Hepatocyte (in vitro differentiated cells): ENCODE data around the gene OR10AD1. TPM values are rescaled to one million over a fixed set of nuclear protein-coding genes. Genes with fewer than 3 reads are reported as not detected.
A peak's percentile ranks its signal among the peaks of the same experiment; 100 is the strongest.

Experiments used
- DNase-seq: peaks from one replicate; pipeline ENCODE4 v3.0.0-alpha.2; 2016; ENCODE audit warnings: low spot score
- H2AFZ ChIP-seq: fragments of 200-600 bp; sonication (generic); 2 replicates; pipeline ENCODE4 v1.6.0; 2016; ENCODE audit warnings: antibody characterized with exemption, mild to moderate bottlenecking
- H3K27ac ChIP-seq: fragments of 200-600 bp; sonication (generic); 2 replicates; pipeline ENCODE4 v1.5.1; 2016; ENCODE audit warnings: mild to moderate bottlenecking
- H3K27me3 ChIP-seq: fragments of 200-600 bp; sonication (generic); 2 replicates; pipeline ENCODE4 v1.6.1; 2016
- H3K36me3 ChIP-seq: fragments of 200-600 bp; sonication (generic); replicated peaks from 2 replicates; pipeline ENCODE4 v1.5.1; 2016; ENCODE audit warnings: low read depth; ENCODE audit not compliant: insufficient read depth
- H3K4me1 ChIP-seq: fragments of 200-600 bp; sonication (generic); 2 replicates; pipeline ENCODE4 v1.5.1; 2016; ENCODE audit warnings: mild to moderate bottlenecking, moderate library complexity; ENCODE audit not compliant: insufficient read depth
- H3K4me2 ChIP-seq: fragments of 200-600 bp; sonication (generic); 2 replicates; pipeline ENCODE4 v1.6.0; 2016
- H3K4me3 ChIP-seq: fragments of 200-600 bp; sonication (generic); 2 replicates; pipeline ENCODE4 v1.5.1; 2016; ENCODE audit warnings: mild to moderate bottlenecking
- H3K79me2 ChIP-seq: fragments of 200-600 bp; sonication (generic); 2 replicates; pipeline ENCODE4 v1.6.0; 2017; ENCODE audit warnings: mild to moderate bottlenecking
- H3K9me2 ChIP-seq: fragments of 200-600 bp; sonication (generic); replicated peaks from 2 replicates; pipeline ENCODE4 v1.6.0; 2017; ENCODE audit warnings: mild to moderate bottlenecking; ENCODE audit not compliant: insufficient read depth
- H3K9me3 ChIP-seq: fragments of 200-600 bp; sonication (generic); 2 replicates; pipeline ENCODE4 v1.5.1; 2016; ENCODE audit warnings: low read depth, mild to moderate bottlenecking
- H4K20me1 ChIP-seq: fragments of 200-600 bp; sonication (generic); 2 replicates; pipeline ENCODE4 v1.6.0; 2016; ENCODE audit warnings: mild to moderate bottlenecking; ENCODE audit not compliant: insufficient read depth, poor library complexity, severe bottlenecking
- EZH2 ChIP-seq: fragments of 200-600 bp; sonication (generic); IDR thresholded peaks from 2 replicates; pipeline ENCODE4 v1.6.1; 2016; ENCODE audit warnings: antibody characterized with exemption, mild to moderate bottlenecking, borderline replicate concordance
- EZH2phosphoT487 ChIP-seq: fragments of 200-600 bp; sonication (generic); IDR thresholded peaks from one replicate; pipeline ENCODE4 v1.6.1; 2018; ENCODE audit warnings: antibody characterized with exemption, mild to moderate bottlenecking, low read depth, moderate library complexity; ENCODE audit not compliant: unreplicated experiment, severe bottlenecking
- WGBS: methylation state at CpG from one replicate; pipeline ENCODE4 v1.1.6; 2016; ENCODE audit warnings: low lambda C conversion rate; ENCODE audit errors: missing lambda C conversion rate; 5-methylcytosine and 5-hydroxymethylcytosine counted together
- polyA plus RNA-seq: library from polyadenylated mRNA; unstranded; fragments of >200 nt; fragmentation: Nextera tagmentation; extraction: Ambion mirVana; gene quantifications from 2 replicates; pipeline ENCODE4 v1.2.1, GENCODE V29; 2016
- total RNA-seq: library from RNA; depleted of rRNA; stranded (reverse); fragments of >200 nt; gene quantifications from 2 replicates; pipeline ENCODE4 v1.2.3, GENCODE V29; 2014
- TF ChIP-seq, protein P1 (sequence below): fragments of 200-600 bp; sonication (generic); IDR thresholded peaks from 2 replicates; pipeline ENCODE4 v1.5.1; 2016; ENCODE audit warnings: antibody characterized with exemption, mild to moderate bottlenecking; ENCODE audit not compliant: poor library complexity

The OR10AD1 gene, protein sequence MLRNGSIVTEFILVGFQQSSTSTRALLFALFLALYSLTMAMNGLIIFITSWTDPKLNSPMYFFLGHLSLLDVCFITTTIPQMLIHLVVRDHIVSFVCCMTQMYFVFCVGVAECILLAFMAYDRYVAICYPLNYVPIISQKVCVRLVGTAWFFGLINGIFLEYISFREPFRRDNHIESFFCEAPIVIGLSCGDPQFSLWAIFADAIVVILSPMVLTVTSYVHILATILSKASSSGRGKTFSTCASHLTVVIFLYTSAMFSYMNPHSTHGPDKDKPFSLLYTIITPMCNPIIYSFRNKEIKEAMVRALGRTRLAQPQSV
- total RNA-seq = not detected in 2 replicates
- polyA plus RNA-seq = 0.29 TPM in 1 of 2 replicates, not detected in the other

DNA sequence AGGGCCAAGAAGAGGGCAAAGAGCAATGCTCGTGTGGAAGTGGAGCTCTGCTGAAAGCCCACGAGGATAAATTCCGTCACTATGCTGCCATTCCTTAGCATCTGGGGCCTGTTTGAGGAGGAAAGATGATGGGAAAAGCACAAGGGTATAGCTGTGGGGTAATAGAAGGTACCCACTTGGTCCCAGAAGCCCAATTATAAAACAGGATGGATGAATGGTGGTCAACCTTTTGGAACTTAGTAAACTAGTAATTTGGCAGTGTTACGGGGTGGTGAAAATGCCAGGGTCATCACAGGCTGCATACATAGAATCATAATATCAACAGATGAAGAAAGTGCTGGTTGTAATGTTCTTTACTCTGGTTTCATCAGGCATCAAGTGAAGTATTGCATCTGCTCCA is at the start of gene OR10AD1:
Gene OR10AD1, minus strand, starts transcription at position 101 of the 400 bp plus-strand sequence. Its CDS starts 0 bp downstream, at position 101.
- 91% methylated on average over 4 of the region's 4 CpGs for WGBS

DNA sequence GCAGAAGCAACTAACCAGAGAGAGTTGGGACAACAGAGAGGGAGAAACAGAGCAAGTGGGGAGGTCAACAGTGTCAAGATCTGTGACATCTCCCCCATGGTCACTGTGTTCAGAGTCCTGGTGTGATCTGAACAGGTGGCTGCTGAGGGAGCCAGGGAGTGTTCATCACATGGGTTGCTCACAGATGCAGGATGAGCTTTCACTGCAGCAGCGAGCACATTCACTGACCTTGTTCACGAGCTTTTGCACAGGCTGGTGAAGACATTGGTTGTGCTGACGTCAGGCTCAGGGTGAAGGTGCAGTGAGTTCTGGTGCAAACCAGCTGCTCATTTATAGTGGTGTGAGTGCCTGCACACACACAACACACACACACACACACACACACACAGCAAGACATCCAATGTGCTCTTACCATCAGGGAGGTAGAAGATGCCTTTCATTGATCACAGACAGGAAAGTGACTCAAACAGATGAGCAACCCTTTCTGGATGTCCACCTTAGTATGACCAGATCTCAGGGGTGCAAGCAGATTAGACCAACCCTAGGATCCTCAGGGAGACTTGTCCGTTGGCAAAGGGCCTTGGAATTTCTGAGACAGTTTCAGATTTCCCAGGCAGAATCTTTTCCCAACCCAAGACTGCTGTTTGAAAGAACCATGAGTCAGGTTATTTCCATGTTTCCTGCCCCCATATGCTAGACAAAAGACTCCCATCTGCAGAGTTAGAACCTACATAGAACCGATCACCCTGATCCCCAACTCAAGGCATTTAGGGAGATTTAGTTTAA is 44.3 kb upstream of the OR10AD1 start:
- Histone ChIP-seq H3K79me2 (no peaks in the 10 kb centered on the region), H2AFZ (no peak overlapping the region), H4K20me1 (no peaks in the 10 kb centered on the region), H3K9me3 (no peaks in the 10 kb centered on the region), H3K4me3 (no peak overlapping the region), H3K27me3 (no peaks in the 10 kb centered on the region), H3K4me1 (no peaks in the 10 kb centered on the region), H3K27ac (no peak overlapping the region), H3K4me2 (no peak overlapping the region), H3K36me3 (no peaks in the 10 kb centered on the region), H3K9me2 (no peaks in the 10 kb centered on the region)
- TF ChIP-seq EZH2phosphoT487 = no peak
- TF ChIP-seq, protein P1, sequence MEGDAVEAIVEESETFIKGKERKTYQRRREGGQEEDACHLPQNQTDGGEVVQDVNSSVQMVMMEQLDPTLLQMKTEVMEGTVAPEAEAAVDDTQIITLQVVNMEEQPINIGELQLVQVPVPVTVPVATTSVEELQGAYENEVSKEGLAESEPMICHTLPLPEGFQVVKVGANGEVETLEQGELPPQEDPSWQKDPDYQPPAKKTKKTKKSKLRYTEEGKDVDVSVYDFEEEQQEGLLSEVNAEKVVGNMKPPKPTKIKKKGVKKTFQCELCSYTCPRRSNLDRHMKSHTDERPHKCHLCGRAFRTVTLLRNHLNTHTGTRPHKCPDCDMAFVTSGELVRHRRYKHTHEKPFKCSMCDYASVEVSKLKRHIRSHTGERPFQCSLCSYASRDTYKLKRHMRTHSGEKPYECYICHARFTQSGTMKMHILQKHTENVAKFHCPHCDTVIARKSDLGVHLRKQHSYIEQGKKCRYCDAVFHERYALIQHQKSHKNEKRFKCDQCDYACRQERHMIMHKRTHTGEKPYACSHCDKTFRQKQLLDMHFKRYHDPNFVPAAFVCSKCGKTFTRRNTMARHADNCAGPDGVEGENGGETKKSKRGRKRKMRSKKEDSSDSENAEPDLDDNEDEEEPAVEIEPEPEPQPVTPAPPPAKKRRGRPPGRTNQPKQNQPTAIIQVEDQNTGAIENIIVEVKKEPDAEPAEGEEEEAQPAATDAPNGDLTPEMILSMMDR = no peak
- TF ChIP-seq EZH2 = no peak
- DNase-seq = no peak
- WGBS = 84% methylated on average over 5 of the region's 5 CpGs

More for the DNA sequence above, at the start of gene OR10AD1:
- no peak for DNase-seq
- H3K36me3 ChIP-seq = no peaks in the 10 kb centered on the region
- H2AFZ ChIP-seq = no peak within 1 kb of the TSS
- TF ChIP-seq, protein P1 = no peak
- no peak for TF ChIP-seq EZH2phosphoT487
- no peak for TF ChIP-seq EZH2
- H3K4me2 ChIP-seq = no peak within 1 kb of the TSS
- no peaks in the 10 kb centered on the region for H3K79me2 ChIP-seq
- peaks cover 23% of the 10 kb centered on the region for H3K4me1 ChIP-seq
- no peak within 1 kb of the TSS for H3K27ac ChIP-seq
- no peaks in the 10 kb centered on the region for H4K20me1 ChIP-seq
- H3K9me3 ChIP-seq = no peaks in the 10 kb centered on the region
- H3K4me3 ChIP-seq = no peak within 1 kb of the TSS
- H3K27me3 ChIP-seq = no peaks in the 10 kb centered on the region
- H3K9me2 ChIP-seq = no peaks in the 10 kb centered on the region

DNA sequence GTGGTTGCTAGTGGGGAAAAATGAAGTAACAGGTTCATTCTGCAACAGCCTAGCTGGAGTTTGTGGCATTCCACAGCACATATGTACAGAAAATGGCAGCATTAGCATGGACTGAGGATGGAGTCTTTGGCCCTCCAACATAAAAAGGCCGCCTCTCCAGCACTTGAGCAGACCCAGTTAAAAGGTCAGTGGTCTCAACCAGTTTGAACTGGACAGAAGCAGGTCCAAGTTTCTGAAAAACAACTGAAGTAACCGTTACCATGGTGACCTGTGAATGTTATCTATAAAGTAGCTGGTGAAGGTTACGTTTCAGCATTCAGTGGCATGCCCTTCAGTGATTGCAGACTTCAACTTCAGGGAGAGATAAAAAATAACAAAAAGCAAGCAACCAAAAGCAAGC is 34.1 kb upstream of the OR10AD1 start:
- Histone ChIP-seq H3K27ac (no peak overlapping the region), H3K9me2 (no peaks in the 10 kb centered on the region), H3K27me3 (no peaks in the 10 kb centered on the region), H3K9me3 (no peaks in the 10 kb centered on the region), H3K36me3 (no peaks in the 10 kb centered on the region), H2AFZ (no peak overlapping the region), H3K4me3 (no peak overlapping the region), H4K20me1 (no peaks in the 10 kb centered on the region), H3K4me1 (no peaks in the 10 kb centered on the region), H3K4me2 (no peak overlapping the region), H3K79me2 (no peaks in the 10 kb centered on the region)
- DNase-seq = peak; percentile 7
- TF ChIP-seq EZH2phosphoT487 (no peak), EZH2 (no peak)
- TF ChIP-seq, protein P1 = no peak
- 50% methylated on average over 3 of the region's 3 CpGs for WGBS
